ENCODE measurements around the gene RFC3.

RFC3 gene

DNA sequence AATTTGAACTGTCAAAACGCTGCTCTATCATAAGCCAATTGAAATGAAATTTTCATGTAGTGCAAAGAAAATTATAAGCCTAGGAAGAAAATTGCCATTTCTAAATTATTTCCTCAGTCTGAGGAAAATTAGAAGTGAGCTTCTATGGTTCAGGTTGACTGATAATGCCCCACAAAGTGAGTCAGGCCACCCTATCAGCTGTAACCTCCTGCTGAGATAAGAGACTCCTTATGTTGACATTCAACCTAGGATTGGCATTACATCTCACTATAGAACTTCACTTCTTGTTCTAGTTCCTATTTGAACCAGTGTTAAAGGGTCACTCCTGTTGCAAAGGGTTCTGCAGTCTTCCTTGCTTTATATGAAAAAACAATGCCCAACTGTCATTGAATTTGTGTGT, 32.6 kb upstream of the RFC3 start (continued):
- TF ChIP-seq, protein P1, sequence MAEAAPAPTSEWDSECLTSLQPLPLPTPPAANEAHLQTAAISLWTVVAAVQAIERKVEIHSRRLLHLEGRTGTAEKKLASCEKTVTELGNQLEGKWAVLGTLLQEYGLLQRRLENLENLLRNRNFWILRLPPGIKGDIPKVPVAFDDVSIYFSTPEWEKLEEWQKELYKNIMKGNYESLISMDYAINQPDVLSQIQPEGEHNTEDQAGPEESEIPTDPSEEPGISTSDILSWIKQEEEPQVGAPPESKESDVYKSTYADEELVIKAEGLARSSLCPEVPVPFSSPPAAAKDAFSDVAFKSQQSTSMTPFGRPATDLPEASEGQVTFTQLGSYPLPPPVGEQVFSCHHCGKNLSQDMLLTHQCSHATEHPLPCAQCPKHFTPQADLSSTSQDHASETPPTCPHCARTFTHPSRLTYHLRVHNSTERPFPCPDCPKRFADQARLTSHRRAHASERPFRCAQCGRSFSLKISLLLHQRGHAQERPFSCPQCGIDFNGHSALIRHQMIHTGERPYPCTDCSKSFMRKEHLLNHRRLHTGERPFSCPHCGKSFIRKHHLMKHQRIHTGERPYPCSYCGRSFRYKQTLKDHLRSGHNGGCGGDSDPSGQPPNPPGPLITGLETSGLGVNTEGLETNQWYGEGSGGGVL (tag by site-specific recombination; IDR thresholded peaks at IDR 0.05): no peak
- TF ChIP-seq, protein P2, sequence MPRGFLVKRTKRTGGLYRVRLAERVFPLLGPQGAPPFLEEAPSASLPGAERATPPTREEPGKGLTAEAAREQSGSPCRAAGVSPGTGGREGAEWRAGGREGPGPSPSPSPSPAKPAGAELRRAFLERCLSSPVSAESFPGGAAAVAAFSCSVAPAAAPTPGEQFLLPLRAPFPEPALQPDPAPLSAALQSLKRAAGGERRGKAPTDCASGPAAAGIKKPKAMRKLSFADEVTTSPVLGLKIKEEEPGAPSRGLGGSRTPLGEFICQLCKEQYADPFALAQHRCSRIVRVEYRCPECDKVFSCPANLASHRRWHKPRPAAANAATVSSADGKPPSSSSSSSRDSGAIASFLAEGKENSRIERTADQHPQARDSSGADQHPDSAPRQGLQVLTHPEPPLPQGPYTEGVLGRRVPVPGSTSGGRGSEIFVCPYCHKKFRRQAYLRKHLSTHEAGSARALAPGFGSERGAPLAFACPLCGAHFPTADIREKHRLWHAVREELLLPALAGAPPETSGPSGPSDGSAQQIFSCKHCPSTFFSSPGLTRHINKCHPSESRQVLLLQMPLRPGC (tag by site-specific recombination; IDR thresholded peaks at IDR 0.05): no peak
- TF ChIP-seq, protein P3, sequence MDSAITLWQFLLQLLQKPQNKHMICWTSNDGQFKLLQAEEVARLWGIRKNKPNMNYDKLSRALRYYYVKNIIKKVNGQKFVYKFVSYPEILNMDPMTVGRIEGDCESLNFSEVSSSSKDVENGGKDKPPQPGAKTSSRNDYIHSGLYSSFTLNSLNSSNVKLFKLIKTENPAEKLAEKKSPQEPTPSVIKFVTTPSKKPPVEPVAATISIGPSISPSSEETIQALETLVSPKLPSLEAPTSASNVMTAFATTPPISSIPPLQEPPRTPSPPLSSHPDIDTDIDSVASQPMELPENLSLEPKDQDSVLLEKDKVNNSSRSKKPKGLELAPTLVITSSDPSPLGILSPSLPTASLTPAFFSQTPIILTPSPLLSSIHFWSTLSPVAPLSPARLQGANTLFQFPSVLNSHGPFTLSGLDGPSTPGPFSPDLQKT (IDR thresholded peaks at IDR 0.05; ENCODE audit: borderline replicate concordance, low read depth, low read length): no peak

DNA sequence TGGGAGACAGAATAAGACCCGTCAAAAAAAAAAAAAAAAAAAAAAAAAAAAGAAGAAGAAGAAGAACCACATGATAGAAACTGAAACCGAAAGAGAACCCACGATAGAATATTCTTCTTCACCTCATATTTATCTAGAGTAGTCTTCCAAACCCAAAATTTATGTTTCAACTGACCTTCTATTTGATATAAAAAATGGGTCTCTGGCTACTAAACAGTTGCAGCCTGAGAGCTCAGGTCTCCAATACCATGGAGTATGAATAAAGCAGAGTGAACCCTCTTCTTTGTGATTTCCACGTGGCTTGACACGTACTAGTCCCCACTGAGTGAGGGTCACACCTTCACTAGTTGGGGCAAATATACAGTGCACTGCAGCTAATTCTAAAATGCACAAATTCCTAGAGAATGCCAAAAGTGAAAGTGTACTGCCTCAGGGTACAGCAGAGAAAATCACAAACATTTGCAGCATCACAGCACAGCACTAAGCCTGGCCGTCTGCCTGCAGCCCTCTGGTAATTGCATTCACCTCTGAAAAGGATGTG, 30.8 kb upstream of the RFC3 start:
- no peak overlapping the region for H3K4me3 ChIP-seq (ENCODE audit: low read depth, low read length)
- ChIA-PET CTCF (no interaction called here), POLR2A (no interaction called here)
- H3K4me1 ChIP-seq (ENCODE audit: control insufficient read depth, insufficient read depth, low read length): no peaks in the 10 kb centered on the region
- no peaks in the 10 kb centered on the region for H3K9me3 ChIP-seq (ENCODE audit: control insufficient read depth, insufficient read depth, low read depth, low read length)
- no peak overlapping the region for H3K27ac ChIP-seq (ENCODE audit: extremely low read depth, low read depth, low read length)
- no peak for TF ChIP-seq ZNF561 (tag by site-specific recombination; IDR thresholded peaks at IDR 0.05; ENCODE audit: borderline replicate concordance)
- no peak for TF ChIP-seq RBAK (tag by site-specific recombination; IDR thresholded peaks at IDR 0.05)
- no peak for TF ChIP-seq ZNF555 (tag by site-specific recombination; conservative IDR thresholded peaks at IDR 0.05)
- no peak for TF ChIP-seq ZNF404 (tag by site-specific recombination; IDR thresholded peaks at IDR 0.05)
- no peak for TF ChIP-seq ZNF211 (tag by site-specific recombination; IDR thresholded peaks at IDR 0.05; ENCODE audit: low read depth)
- TF ChIP-seq, protein P4, sequence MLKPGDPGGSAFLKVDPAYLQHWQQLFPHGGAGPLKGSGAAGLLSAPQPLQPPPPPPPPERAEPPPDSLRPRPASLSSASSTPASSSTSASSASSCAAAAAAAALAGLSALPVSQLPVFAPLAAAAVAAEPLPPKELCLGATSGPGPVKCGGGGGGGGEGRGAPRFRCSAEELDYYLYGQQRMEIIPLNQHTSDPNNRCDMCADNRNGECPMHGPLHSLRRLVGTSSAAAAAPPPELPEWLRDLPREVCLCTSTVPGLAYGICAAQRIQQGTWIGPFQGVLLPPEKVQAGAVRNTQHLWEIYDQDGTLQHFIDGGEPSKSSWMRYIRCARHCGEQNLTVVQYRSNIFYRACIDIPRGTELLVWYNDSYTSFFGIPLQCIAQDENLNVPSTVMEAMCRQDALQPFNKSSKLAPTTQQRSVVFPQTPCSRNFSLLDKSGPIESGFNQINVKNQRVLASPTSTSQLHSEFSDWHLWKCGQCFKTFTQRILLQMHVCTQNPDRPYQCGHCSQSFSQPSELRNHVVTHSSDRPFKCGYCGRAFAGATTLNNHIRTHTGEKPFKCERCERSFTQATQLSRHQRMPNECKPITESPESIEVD (tag by site-specific recombination; IDR thresholded peaks at IDR 0.05): no peak
- TF ChIP-seq, protein P5, sequence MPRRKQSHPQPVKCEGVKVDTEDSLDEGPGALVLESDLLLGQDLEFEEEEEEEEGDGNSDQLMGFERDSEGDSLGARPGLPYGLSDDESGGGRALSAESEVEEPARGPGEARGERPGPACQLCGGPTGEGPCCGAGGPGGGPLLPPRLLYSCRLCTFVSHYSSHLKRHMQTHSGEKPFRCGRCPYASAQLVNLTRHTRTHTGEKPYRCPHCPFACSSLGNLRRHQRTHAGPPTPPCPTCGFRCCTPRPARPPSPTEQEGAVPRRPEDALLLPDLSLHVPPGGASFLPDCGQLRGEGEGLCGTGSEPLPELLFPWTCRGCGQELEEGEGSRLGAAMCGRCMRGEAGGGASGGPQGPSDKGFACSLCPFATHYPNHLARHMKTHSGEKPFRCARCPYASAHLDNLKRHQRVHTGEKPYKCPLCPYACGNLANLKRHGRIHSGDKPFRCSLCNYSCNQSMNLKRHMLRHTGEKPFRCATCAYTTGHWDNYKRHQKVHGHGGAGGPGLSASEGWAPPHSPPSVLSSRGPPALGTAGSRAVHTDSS (tag by site-specific recombination; IDR thresholded peaks at IDR 0.05): no peak
- TF ChIP-seq, protein P6, sequence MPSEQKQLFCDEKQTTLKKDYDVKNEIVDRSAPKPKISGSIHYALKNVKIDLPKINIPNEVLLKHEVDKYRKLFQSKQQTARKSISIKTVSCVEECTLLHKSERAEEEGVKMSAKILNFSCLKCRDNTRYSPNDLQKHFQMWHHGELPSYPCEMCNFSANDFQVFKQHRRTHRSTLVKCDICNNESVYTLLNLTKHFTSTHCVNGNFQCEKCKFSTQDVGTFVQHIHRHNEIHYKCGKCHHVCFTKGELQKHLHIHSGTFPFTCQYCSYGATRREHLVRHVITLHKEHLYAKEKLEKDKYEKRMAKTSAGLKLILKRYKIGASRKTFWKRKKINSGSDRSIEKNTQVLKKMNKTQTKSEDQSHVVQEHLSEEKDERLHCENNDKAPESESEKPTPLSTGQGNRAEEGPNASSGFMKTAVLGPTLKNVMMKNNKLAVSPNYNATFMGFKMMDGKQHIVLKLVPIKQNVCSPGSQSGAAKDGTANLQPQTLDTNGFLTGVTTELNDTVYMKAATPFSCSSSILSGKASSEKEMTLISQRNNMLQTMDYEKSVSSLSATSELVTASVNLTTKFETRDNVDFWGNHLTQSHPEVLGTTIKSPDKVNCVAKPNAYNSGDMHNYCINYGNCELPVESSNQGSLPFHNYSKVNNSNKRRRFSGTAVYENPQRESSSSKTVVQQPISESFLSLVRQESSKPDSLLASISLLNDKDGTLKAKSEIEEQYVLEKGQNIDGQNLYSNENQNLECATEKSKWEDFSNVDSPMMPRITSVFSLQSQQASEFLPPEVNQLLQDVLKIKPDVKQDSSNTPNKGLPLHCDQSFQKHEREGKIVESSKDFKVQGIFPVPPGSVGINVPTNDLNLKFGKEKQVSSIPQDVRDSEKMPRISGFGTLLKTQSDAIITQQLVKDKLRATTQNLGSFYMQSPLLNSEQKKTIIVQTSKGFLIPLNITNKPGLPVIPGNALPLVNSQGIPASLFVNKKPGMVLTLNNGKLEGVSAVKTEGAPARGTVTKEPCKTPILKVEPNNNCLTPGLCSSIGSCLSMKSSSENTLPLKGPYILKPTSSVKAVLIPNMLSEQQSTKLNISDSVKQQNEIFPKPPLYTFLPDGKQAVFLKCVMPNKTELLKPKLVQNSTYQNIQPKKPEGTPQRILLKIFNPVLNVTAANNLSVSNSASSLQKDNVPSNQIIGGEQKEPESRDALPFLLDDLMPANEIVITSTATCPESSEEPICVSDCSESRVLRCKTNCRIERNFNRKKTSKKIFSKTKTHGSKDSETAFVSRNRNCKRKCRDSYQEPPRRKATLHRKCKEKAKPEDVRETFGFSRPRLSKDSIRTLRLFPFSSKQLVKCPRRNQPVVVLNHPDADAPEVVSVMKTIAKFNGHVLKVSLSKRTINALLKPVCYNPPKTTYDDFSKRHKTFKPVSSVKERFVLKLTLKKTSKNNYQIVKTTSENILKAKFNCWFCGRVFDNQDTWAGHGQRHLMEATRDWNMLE (tag by site-specific recombination; conservative IDR thresholded peaks at IDR 0.05; ENCODE audit: low read depth): no peak
- TF ChIP-seq ZFP3 (tag by site-specific recombination; IDR thresholded peaks at IDR 0.05; ENCODE audit: low read depth): no peak
- TF ChIP-seq ZNF138 (tag by site-specific recombination; IDR thresholded peaks at IDR 0.05; ENCODE audit: borderline replicate concordance): no peak
- TF ChIP-seq, protein P7, sequence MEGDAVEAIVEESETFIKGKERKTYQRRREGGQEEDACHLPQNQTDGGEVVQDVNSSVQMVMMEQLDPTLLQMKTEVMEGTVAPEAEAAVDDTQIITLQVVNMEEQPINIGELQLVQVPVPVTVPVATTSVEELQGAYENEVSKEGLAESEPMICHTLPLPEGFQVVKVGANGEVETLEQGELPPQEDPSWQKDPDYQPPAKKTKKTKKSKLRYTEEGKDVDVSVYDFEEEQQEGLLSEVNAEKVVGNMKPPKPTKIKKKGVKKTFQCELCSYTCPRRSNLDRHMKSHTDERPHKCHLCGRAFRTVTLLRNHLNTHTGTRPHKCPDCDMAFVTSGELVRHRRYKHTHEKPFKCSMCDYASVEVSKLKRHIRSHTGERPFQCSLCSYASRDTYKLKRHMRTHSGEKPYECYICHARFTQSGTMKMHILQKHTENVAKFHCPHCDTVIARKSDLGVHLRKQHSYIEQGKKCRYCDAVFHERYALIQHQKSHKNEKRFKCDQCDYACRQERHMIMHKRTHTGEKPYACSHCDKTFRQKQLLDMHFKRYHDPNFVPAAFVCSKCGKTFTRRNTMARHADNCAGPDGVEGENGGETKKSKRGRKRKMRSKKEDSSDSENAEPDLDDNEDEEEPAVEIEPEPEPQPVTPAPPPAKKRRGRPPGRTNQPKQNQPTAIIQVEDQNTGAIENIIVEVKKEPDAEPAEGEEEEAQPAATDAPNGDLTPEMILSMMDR (tag by site-specific recombination; IDR thresholded peaks at IDR 0.05): no peak
- TF ChIP-seq ZNF654 (tag by site-specific recombination; IDR thresholded peaks at IDR 0.05; ENCODE audit: low read depth): no peak
- H3K36me3 ChIP-seq (ENCODE audit: control insufficient read depth in 2 of 2, insufficient read depth in 1 of 2, low read length in 2 of 2): no peaks in the 10 kb centered on the region

All from HEK293 (cell line).